ENCODE data around the gene BFSP1. TPM values are rescaled to one million over a fixed set of nuclear protein-coding genes. Genes with fewer than 3 reads are reported as not detected.

Gene BFSP1
- total and polyA plus RNA-seq, 2 of the 8 experiments (the other 6 are each of a cell fraction or from before 2014, with no cell fraction given), result 1.5 to 2.5 TPM

- Histone ChIP-seq H3K4ac (replicated peaks; ENCODE audit: insufficient read length, low read depth, low read length) (no peak overlapping the region), H3K9me3 (ENCODE audit: insufficient read depth in 2 of 2, low read depth in 1 of 2, low read length in 1 of 2) (no peaks in the 10 kb centered on the region), H3K14ac (ENCODE audit: insufficient read length) (no peak overlapping the region), H4K91ac (replicated peaks; ENCODE audit: insufficient read length, low read length) (no peak overlapping the region), H3K56ac (replicated peaks; ENCODE audit: insufficient read length, low read depth, low read length) (no peak overlapping the region), H3K18ac (ENCODE audit: extremely low read depth, low read length) (no peak overlapping the region), H3K36me3 (ENCODE audit: control insufficient read depth in 2 of 4, insufficient read depth in 4 of 4, low read length in 3 of 4) (no peaks in the 10 kb centered on the region), H4K5ac (ENCODE audit: insufficient read length, low read depth, low read length) (no peak overlapping the region), H4K8ac (ENCODE audit: extremely low read depth, insufficient read depth, low read length) (no peak overlapping the region), H4K20me1 (replicated peaks in 1 of 2; ENCODE audit: control insufficient read depth in 1 of 2, insufficient read depth in 2 of 2, low read length in 2 of 2) (no peaks in the 10 kb centered on the region), H3K23me2 (ENCODE audit: low read depth, low read length) (no peaks in the 10 kb centered on the region; the same call in 1 of the 2 replicates), H3K4me2 (ENCODE audit: insufficient read depth in 1 of 2, low read depth in 2 of 2, low read length in 2 of 2) (no peak overlapping the region), H3K27me3 (replicated peaks in 1 of 4; ENCODE audit: control insufficient read depth in 3 of 4, extremely low read depth in 1 of 4, insufficient read depth in 3 of 4, low read length in 3 of 4) (no peaks in the 10 kb centered on the region), H3K23ac (ENCODE audit: insufficient read length) (no peak overlapping the region), H2BK20ac (ENCODE audit: low read length) (no peak overlapping the region), H2BK15ac (ENCODE audit: low read length) (no peak overlapping the region), H2BK12ac (ENCODE audit: low read depth, low read length) (no peak overlapping the region), H3K79me2 (ENCODE audit: control insufficient read depth in 1 of 2, insufficient read depth in 2 of 2, low read length in 2 of 2) (no peaks in the 10 kb centered on the region), H3K27ac (ENCODE audit: low read depth, low read length) (no peak overlapping the region), H3K4me3 (ENCODE audit: extremely low read depth in 1 of 4, insufficient read depth in 2 of 4, low read depth in 3 of 4, low read length in 4 of 4) (no peak overlapping the region), H3K4me1 (replicated peaks in 1 of 4; ENCODE audit: control insufficient read depth in 3 of 4, insufficient read depth in 4 of 4, low read length in 3 of 4) (no peaks in the 10 kb centered on the region), H2AK5ac (ENCODE audit: low read depth, low read length) (no peak overlapping the region), H2BK120ac (replicated peaks; ENCODE audit: low read depth, low read length) (no peak overlapping the region), H2AFZ (ENCODE audit: low read length) (no peak overlapping the region), H3K9ac (replicated peaks in 1 of 4; ENCODE audit: extremely low read depth in 1 of 4, low read depth in 3 of 4, low read length in 3 of 4) (no peak overlapping the region), H3K79me1 (ENCODE audit: low read depth, low read length) (no peaks in the 10 kb centered on the region), H2BK5ac (ENCODE audit: low read depth, low read length) (no peak overlapping the region)
- WGBS, 2 experiments (ENCODE audit: extremely low coverage in 1 of 2, insufficient coverage in 1 of 2, insufficient read length in 1 of 2, insufficient replicate concordance in 2 of 2, low coverage in 1 of 2, low lambda C conversion rate in 2 of 2, missing lambda C conversion rate in 1 of 2), result 91% methylated on average over 23 of the region's 23 CpGs; no CpG with 5 or more reads in 1 of the 2 experiments
- FAIRE-seq, result no peak
- TF ChIP-seq POLR2A (IDR thresholded peaks at IDR 0.05; ENCODE audit: control extremely low read depth in 1 of 2, low read depth in 2 of 2, low read length in 2 of 2) (no peak), EGR1 (IDR thresholded peaks at IDR 0.05; ENCODE audit: borderline replicate concordance, low read depth, low read length) (no peak), POLR2AphosphoS5 (IDR thresholded peaks at IDR 0.05; ENCODE audit: low read depth, low read length) (no peak), RNF2 (IDR thresholded peaks at IDR 0.05; ENCODE audit: borderline replicate concordance, low read depth, low read length, missing control alignments, poor library complexity, severe bottlenecking) (no peak), EZH2 (IDR thresholded peaks at IDR 0.05; ENCODE audit: low read depth, low read length, severe bottlenecking) (no peak), SUZ12 (IDR thresholded peaks at IDR 0.05; ENCODE audit: low read length) (no peak), RAD21 (IDR thresholded peaks at IDR 0.05 in 1 of 2, conservative IDR thresholded peaks at IDR 0.05 in 1 of 2; ENCODE audit: low read depth in 2 of 2, low read length in 2 of 2) (no peak), SIN3A (conservative IDR thresholded peaks at IDR 0.05 in 1 of 2, IDR thresholded peaks at IDR 0.05 in 1 of 2; ENCODE audit: low read depth in 1 of 2, low read length in 2 of 2) (no peak), KDM1A (IDR thresholded peaks at IDR 0.05; ENCODE audit: borderline replicate concordance, low read length) (no peak), CHD2 (IDR thresholded peaks at IDR 0.05; ENCODE audit: low read length) (no peak)
- POLR2A ChIA-PET (ENCODE audit: partially characterized antibody), result interaction anchor here (1.1 kb wide), 1 partner anchor 51 kb away, joined by 3 read pairs; no protein-coding TSS in a partner anchor
- CTCF ChIA-PET (ENCODE audit: partially characterized antibody), result interaction anchor here (1.0 to 1.3 kb wide), 4 partner anchors 11 to 138 kb away, joined by 3 to 5 read pairs (median 3); no protein-coding TSS in a partner anchor
- DNase-seq (ENCODE audit: low read depth in 1 of 2, low spot score in 2 of 2), result no peak
Measured at GRCh38 chr20:17479063-17479657, 52.0 kb downstream of the BFSP1 start.
